Muscle layer of duodenum (tissue), 2 donors: Measurements from ENCODE around the gene UCHL5.
"Not testable (repeated sequence)": the region's sequence is repeated elsewhere in the genome, so short reads cannot be mapped to it uniquely, and the experiment has no call there.

Source experiments
- H3K27ac ChIP-seq: one replicate; pipeline ENCODE4 v1.7.0; 2013; ENCODE audit warnings: mild to moderate bottlenecking, low read length
- H3K27me3 ChIP-seq: one replicate; pipeline ENCODE4 v1.7.0; 2013; ENCODE audit warnings: low read depth, mild to moderate bottlenecking, control low read depth, low read length
- H3K36me3 ChIP-seq, 2 donors: one replicate each; pipeline ENCODE4 v1.7.0; 2013; ENCODE audit warnings: low read length in 2 of 2, control low read depth in 1 of 2, mild to moderate bottlenecking in 1 of 2; ENCODE audit not compliant: insufficient read depth in 2 of 2, control insufficient read depth in 1 of 2
- H3K4me1 ChIP-seq, 2 donors: one replicate each; pipeline ENCODE4 v1.7.0; 2013; ENCODE audit warnings: low read length in 2 of 2, mild to moderate bottlenecking in 2 of 2, control low read depth in 1 of 2, moderate library complexity in 1 of 2; ENCODE audit not compliant: insufficient read depth in 2 of 2, control insufficient read depth in 1 of 2
- H3K4me3 ChIP-seq, 2 donors: one replicate each; pipeline ENCODE4 v1.7.0; 2013; ENCODE audit warnings: low read length in 2 of 2, low read depth in 1 of 2, mild to moderate bottlenecking in 1 of 2
- H3K9me3 ChIP-seq, 2 donors: one replicate each; pipeline ENCODE4 v1.7.0; 2013; ENCODE audit warnings: low read length in 2 of 2, control low read depth in 1 of 2, mild to moderate bottlenecking in 1 of 2; ENCODE audit not compliant: control insufficient read depth in 1 of 2
- donor health status: healthy.

The UCHL5 gene

DNA sequence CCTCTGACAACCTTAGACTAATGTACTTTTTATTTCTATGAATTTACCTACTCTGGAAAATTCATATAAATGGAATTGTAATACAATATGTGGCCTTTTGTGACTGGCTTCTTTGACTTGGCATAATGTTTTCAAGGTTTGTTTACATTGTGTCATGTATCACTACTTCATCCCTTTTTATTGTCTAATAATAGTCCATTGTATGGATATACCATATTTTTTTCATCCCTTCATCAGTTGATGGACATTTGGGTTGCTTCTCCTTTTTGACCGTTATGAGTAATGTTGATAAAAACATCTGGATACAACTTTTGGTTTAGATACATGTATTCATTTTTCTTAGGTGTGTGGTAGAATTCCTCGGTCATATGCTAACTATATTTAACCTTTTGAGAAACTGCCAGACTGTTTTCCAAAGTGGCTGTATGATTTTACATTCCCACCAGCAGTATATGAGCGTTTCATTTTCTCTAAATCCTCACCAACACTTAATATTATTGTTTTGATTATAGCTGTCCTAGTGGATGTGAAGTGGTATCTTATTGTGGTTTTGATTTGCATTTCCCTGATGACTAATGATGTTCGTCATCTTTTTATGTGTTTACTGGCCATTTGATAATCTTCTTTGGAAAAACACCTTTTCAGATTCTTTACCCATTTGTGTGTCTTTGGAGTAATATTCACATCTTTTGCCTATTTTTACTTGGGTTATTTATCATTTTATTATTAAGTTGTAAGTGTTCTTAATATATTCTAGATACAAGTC is 3.7 kb upstream of the UCHL5 start:
- Histone ChIP-seq H3K27me3 (no peaks in the 10 kb centered on the region), H3K4me3 (no peak overlapping the region), H3K9me3 (no peaks in the 10 kb centered on the region), H3K36me3 (peaks cover 0 to 6% of the 10 kb centered on the region in 2 donors), H3K27ac (no peak overlapping the region), H3K4me1 (peaks cover 9 to 19% of the 10 kb centered on the region in 2 donors)

DNA sequence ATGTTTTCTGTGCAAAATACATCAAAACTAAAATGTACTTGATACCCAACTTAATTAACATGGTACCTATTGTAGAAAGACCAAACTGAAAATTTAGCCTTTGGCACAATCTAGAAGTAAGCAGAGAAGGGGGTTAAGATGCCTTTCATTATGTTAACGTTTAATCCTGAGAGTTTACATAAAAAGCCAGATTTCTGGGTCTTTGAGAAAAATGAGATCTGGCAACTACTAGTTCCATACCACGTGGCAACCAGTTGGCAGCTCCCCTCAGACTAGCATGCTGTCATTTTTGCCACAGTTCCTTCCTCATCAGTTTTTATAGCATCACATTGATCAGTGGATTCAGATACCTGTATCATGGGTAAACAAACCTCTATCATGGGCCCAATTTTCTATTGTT is 1.8 kb upstream of the UCHL5 start:
- peak overlapping the region; percentile 93 for H3K27ac ChIP-seq
- H3K4me1 ChIP-seq: peaks cover 14 to 16% of the 10 kb centered on the region in 2 donors
- H3K36me3 ChIP-seq: peaks cover 0 to 6% of the 10 kb centered on the region in 2 donors
- no peaks in the 10 kb centered on the region for H3K27me3 ChIP-seq
- peak overlapping the region; percentile 79 to 82 for H3K4me3 ChIP-seq
- H3K9me3 ChIP-seq: no peaks in the 10 kb centered on the region

DNA sequence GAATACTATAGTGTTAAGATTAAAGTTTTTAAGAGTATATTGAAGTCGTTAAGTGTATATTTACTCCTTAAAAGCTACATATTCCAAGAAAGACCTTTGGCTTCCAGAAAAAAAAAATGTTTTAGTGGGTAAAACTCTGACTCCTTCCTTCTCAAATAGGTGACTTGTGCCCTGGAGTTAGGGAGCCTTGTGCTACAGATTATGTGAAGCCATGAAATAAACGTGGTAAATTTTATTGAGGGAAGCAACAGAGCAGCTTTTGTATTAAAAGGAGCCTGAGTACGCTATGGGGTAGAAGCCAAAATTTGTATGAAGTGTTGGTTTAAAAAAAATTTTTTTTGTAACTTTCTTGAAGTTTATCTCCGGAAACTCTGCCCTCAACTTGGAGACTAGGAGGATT is 1.2 kb upstream of the UCHL5 start:
- peaks cover 0 to 6% of the 10 kb centered on the region in 2 donors for H3K36me3 ChIP-seq
- H3K4me1 ChIP-seq: peaks cover 14 to 16% of the 10 kb centered on the region in 2 donors
- H3K27ac ChIP-seq: peak overlapping the region; percentile 93
- no peaks in the 10 kb centered on the region for H3K9me3 ChIP-seq
- H3K27me3 ChIP-seq: no peaks in the 10 kb centered on the region
- H3K4me3 ChIP-seq: peak overlapping the region; percentile 79 to 82

DNA sequence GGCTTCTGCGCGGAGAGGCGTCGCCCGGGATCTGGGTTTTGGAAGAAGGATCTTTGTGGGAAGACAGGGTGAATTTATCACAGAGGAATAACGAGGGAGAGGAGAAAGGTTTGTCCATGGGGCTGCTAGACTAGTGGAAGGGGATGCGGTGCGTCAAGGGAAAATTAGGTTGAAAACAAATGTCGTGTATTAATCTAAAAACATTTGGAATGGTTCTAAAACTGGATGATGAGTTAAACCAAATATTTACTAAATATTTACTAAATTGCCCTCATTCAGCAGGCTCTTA is 899 bp upstream of the UCHL5 start:
- Histone ChIP-seq H3K9me3 (no peaks in the 10 kb centered on the region), H3K4me1 (peaks cover 14 to 16% of the 10 kb centered on the region in 2 donors), H3K27me3 (no peaks in the 10 kb centered on the region), H3K27ac (peak overlapping the region; percentile 93), H3K36me3 (peaks cover 0 to 6% of the 10 kb centered on the region in 2 donors), H3K4me3 (peak overlapping the region; percentile 79 to 82)

DNA sequence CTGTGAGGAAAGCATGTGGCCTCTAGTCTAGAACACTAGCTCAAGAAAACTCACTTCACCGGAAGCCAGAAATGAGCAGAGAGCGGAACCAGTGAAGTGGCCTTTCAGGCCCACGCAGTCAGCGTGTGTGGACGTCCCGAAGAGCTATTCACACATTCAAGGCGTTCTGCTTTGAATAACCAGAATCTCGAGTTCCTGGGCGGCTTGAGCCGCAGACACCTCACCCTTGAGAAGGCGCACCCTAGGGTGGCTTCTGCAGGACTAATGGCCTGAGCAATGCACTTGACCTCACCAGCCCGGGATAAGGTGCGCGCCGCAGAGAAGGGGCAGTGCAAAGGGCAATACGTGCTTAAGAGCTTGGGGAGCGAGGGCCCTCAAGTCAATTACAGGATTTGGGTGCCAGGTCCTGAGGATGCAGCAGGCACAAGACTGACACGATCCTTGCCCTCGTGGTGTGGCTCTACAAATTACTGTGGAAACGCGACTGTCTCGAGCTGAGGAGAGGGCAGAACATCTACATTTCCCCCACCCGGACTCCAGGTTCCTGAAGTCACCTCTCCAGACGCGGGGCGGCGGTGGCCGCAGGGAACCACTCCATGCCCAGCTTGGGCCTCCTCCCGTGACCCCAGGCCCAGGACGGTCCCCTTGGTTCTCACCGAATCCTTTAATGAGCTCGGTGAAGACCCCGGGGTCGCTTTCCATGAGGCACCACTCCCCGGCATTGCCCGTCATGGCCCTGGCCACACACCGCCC is 455 bp downstream of the UCHL5 start:
- Histone ChIP-seq H3K27me3 (no peaks in the 10 kb centered on the region), H3K36me3 (peaks cover 0 to 6% of the 10 kb centered on the region in 2 donors), H3K4me1 (peaks cover 14 to 16% of the 10 kb centered on the region in 2 donors), H3K9me3 (no peaks in the 10 kb centered on the region), H3K4me3 (peak overlapping the region; percentile 79 to 82), H3K27ac (peak overlapping the region; percentile 93)

DNA sequence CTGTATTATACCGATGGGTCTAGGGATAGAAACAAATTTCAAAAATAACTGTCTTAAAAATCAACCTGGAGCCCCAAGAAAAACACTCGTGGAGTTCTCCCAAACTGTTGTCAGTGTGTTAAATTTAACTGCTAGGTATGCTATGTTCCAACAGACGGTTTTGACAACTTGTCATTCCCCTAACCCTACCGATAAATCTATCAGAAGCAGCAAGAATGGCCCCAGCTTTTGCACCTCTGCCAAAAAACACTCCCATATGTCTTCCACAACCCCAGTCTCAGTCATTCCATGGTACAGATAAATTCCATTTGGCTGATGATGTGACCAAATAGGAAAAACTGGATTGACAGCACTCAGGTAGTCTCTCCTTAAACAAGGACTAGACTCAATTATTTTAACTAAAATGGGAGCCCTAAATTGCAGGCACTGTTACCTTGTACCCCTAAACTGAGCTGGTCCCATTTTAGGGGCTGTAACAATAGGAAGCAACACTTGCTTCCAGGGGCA is 4.9 kb downstream of the UCHL5 start:
- no peak overlapping the region for H3K4me3 ChIP-seq
- H3K27me3 ChIP-seq: no peaks in the 10 kb centered on the region
- H3K4me1 ChIP-seq: peaks cover 5% of the 10 kb centered on the region in 2 donors
- H3K9me3 ChIP-seq: no peaks in the 10 kb centered on the region
- H3K36me3 ChIP-seq: peaks cover 0 to 6% of the 10 kb centered on the region in 2 donors
- H3K27ac ChIP-seq: no peak overlapping the region

DNA sequence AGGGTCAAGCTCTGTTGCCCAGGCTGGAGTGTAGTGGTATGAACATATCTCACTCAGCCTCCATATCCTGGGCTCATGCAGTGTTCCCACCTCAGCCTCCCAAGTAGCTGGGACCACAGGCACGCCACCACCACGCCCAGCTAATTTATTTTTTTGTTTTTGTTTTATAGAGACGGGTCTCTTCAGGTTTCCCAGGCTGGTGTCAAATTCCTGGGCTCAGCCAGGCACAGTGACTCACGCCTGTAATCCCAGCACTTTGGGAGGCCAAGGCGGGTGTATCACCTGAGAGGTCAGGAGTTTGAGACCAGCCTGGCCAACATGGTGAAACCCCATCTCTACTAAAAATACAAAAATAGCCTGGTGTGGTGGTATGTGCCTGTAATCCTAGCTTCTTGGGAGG is 10.2 kb downstream of the UCHL5 start:
- H3K4me3 ChIP-seq, H3K27ac ChIP-seq, H3K9me3 ChIP-seq, H3K4me1 ChIP-seq, H3K27me3 ChIP-seq: not testable (repeated sequence)
- H3K36me3 ChIP-seq: peaks cover 4 to 24% of the 10 kb centered on the region in 2 donors

DNA sequence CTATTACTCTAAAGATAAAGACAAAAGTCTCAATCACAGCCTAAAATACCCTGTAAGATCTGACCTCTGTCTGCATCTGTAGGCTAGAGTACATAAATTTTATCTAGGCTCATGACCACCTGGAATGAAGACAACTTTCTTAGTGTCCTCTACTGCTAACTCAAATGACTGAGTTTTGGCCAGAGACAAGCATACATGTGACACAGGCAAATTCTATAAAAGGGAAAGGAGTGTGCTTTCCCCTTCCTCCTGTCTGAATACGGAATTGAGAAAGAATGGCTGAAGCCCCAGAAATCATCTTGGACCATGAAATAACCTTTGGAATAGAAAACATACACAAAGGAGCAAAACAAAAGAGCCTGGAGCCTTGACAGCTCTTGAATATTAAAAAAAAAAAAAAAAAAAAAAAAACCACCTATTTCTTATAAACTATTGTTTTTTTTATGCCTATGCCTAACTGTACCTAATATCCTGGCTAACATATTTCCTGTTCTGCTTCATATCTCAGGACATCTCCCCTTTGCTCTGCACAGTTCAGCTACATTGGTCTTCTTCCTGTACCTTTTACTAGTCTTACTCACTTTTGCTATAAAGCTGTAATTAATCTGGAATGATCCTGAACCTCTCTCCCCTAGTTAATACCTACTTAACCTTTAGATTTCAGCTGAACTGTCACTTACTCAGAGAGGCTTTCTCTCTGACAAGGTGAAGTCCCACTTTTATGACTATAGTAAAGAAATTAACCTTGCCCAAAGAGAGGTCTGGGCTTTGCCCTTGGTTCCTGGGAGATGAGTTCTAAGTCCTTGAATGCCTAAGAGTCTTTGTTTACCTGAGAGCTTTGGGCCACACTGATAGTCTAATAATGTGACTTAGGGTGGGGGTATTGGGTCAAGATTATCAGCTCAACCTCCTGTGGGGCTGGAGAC is 16.1 kb downstream of the UCHL5 start:
- Histone ChIP-seq H3K27ac (no peak overlapping the region), H3K9me3 (no peaks in the 10 kb centered on the region), H3K36me3 (peaks cover 16 to 21% of the 10 kb centered on the region in 2 donors), H3K4me1 (no peaks in the 10 kb centered on the region), H3K27me3 (no peaks in the 10 kb centered on the region), H3K4me3 (no peak overlapping the region)

DNA sequence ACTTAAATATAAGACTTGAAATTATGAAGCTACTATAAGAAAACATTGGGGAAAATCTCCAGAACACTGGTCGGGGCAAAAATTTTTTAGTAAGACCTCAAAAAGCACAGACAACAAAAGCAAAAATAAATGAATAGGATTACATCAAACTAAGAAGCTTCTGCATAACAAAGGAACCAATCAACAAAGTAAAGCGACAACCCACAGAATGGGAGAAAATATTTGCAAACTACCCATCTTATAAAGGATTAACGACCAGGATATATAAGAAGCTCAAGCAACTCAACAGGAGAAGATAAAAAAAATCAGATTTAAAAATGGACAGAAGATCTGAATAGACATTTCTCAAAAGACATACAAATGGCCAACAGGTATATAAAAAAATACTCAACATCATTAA is 19.1 kb downstream of the UCHL5 start:
- H3K27ac ChIP-seq: no peak overlapping the region
- H3K9me3 ChIP-seq: no peaks in the 10 kb centered on the region
- no peak overlapping the region for H3K4me3 ChIP-seq
- H3K36me3 ChIP-seq: peaks cover 15 to 16% of the 10 kb centered on the region in 2 donors
- no peaks in the 10 kb centered on the region for H3K4me1 ChIP-seq
- H3K27me3 ChIP-seq: no peaks in the 10 kb centered on the region

DNA sequence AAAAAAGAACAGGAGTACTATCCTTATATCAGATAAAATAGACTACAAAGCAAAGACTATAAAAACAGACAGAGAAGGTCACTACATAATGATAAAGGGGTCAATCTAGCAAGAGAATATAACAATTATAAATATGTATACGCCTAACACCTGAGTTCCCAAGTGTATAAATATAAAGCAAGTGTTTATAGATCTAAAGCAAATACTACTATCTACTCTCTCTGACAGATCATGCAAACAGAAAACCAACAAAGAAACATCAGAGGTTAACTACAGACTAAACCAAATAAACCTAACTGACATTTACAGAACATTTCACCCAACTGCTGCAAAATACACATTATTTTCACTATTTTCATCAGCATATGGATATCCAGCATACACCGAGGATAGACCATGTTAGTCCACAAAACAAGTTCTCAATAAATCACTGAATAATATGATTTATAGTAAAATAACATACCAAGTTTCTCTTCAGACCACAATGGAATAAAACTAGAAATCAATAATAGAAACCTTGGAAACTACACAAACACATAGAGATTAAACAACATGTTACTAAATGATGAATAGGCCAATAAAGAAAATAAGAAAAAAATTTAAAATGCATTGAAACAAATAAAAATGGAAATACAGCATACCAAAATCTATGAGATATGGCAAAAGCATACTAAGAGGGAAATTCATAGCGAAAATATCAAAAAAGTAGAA is 22.7 kb downstream of the UCHL5 start:
- no peaks in the 10 kb centered on the region for H3K27me3 ChIP-seq
- peaks cover 0 to 4% of the 10 kb centered on the region in 2 donors for H3K36me3 ChIP-seq
- no peak overlapping the region for H3K27ac ChIP-seq
- no peak overlapping the region for H3K4me3 ChIP-seq
- H3K9me3 ChIP-seq: no peaks in the 10 kb centered on the region
- H3K4me1 ChIP-seq: no peaks in the 10 kb centered on the region
